Measurements from ENCODE around the gene ATAD3C.

Gene ATAD3C

DNA sequence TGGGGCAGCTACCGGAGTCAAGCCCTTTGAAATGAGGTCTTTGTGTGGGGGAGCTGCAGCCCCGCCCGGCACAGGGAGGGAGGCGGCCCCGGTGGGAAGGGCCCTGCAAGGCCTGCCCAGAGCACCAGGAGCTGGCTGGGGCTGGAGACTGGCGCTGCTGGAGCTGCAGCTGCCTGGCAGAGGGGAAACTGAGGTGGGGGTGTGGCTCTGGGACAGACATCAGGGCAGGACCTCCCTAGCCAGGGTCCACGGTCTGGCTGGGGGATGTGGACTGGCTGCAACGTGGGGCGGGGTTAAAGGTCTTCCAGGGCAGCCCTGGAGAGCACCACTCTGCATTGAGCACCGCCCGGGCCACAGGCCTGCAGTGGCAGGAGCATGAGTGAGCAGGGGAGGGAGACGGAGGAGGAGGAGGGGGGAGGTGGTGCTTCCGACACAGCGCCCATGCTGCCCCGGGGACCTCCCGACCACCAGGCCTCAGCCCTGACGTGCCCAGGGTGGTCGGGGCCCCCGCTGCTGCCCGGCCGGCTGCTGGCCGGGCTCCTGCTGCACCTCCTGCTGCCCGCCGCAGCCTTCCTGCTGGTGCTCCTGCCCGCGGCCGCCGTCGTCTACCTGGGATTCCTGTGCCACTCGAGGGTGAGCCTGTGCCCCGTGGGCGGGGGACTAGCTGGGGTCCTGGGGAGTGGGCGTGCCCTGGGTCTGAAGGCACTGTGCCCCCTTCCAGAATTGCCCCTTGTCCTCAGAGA lies 23.6 kb upstream of the ATAD3C start:
- TF ChIP-seq, protein P1, sequence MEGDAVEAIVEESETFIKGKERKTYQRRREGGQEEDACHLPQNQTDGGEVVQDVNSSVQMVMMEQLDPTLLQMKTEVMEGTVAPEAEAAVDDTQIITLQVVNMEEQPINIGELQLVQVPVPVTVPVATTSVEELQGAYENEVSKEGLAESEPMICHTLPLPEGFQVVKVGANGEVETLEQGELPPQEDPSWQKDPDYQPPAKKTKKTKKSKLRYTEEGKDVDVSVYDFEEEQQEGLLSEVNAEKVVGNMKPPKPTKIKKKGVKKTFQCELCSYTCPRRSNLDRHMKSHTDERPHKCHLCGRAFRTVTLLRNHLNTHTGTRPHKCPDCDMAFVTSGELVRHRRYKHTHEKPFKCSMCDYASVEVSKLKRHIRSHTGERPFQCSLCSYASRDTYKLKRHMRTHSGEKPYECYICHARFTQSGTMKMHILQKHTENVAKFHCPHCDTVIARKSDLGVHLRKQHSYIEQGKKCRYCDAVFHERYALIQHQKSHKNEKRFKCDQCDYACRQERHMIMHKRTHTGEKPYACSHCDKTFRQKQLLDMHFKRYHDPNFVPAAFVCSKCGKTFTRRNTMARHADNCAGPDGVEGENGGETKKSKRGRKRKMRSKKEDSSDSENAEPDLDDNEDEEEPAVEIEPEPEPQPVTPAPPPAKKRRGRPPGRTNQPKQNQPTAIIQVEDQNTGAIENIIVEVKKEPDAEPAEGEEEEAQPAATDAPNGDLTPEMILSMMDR (conservative IDR thresholded peaks at IDR 0.05; ENCODE audit: low read depth, low read length): no peak
- Histone ChIP-seq H2AFZ (ENCODE audit: low read depth) (no peak overlapping the region), H3K9ac (no peak overlapping the region), H4K20me1 (ENCODE audit: insufficient read depth) (no peaks in the 10 kb centered on the region), H3K79me2 (ENCODE audit: insufficient read depth, low read depth) (no peaks in the 10 kb centered on the region), H3K27me3 (ENCODE audit: insufficient read depth, low read depth) (peaks cover 31% of the 10 kb centered on the region), H3K4me2 (no peak overlapping the region), H3K27ac (no peak overlapping the region), H3K4me3 (IDR thresholded peaks at IDR 0.05; ENCODE audit: insufficient read depth, low read depth, low read length) (no peak overlapping the region), H3K4me1 (ENCODE audit: low read depth, poor library complexity, severe bottlenecking) (peaks cover 13% of the 10 kb centered on the region), H3K36me3 (ENCODE audit: insufficient read depth) (no peaks in the 10 kb centered on the region)

GRCh38 chr1:1426496-1427105 lies 22.9 kb upstream of the ATAD3C start:
- TF ChIP-seq, protein P1 (conservative IDR thresholded peaks at IDR 0.05; ENCODE audit: low read depth, low read length): no peak
- Histone ChIP-seq H2AFZ (ENCODE audit: low read depth) (no peak overlapping the region), H3K79me2 (ENCODE audit: insufficient read depth, low read depth) (no peaks in the 10 kb centered on the region), H3K4me2 (no peak overlapping the region), H3K27ac (no peak overlapping the region), H3K4me1 (ENCODE audit: low read depth, poor library complexity, severe bottlenecking) (peaks cover 13% of the 10 kb centered on the region), H3K9ac (no peak overlapping the region), H3K4me3 (IDR thresholded peaks at IDR 0.05; ENCODE audit: insufficient read depth, low read depth, low read length) (no peak overlapping the region), H3K36me3 (ENCODE audit: insufficient read depth) (no peaks in the 10 kb centered on the region), H3K27me3 (ENCODE audit: insufficient read depth, low read depth) (peaks cover 36% of the 10 kb centered on the region), H4K20me1 (ENCODE audit: insufficient read depth) (no peaks in the 10 kb centered on the region)

- TF ChIP-seq, protein P1 (conservative IDR thresholded peaks at IDR 0.05; ENCODE audit: low read depth, low read length): no peak
- H3K79me2 ChIP-seq (ENCODE audit: insufficient read depth, low read depth): no peaks in the 10 kb centered on the region
- H3K4me3 ChIP-seq (IDR thresholded peaks at IDR 0.05; ENCODE audit: insufficient read depth, low read depth, low read length): no peak overlapping the region
- no peak overlapping the region for H2AFZ ChIP-seq (ENCODE audit: low read depth)
- no peak overlapping the region for H3K9ac ChIP-seq
- peaks cover 11% of the 10 kb centered on the region for H3K4me1 ChIP-seq (ENCODE audit: low read depth, poor library complexity, severe bottlenecking)
- H3K36me3 ChIP-seq (ENCODE audit: insufficient read depth): no peaks in the 10 kb centered on the region
- H4K20me1 ChIP-seq (ENCODE audit: insufficient read depth): no peaks in the 10 kb centered on the region
- no peak overlapping the region for H3K4me2 ChIP-seq
- H3K27me3 ChIP-seq (ENCODE audit: insufficient read depth, low read depth): peaks cover 40% of the 10 kb centered on the region
- no peak overlapping the region for H3K27ac ChIP-seq
Measured at GRCh38 chr1:1427106-1427819, 22.2 kb upstream of the ATAD3C start.

- TF ChIP-seq, protein P1 (conservative IDR thresholded peaks at IDR 0.05; ENCODE audit: low read depth, low read length): no peak
- no peaks in the 10 kb centered on the region for H3K79me2 ChIP-seq (ENCODE audit: insufficient read depth, low read depth)
- H3K4me3 ChIP-seq (IDR thresholded peaks at IDR 0.05; ENCODE audit: insufficient read depth, low read depth, low read length): no peak overlapping the region
- H3K9ac ChIP-seq: no peak overlapping the region
- H3K27ac ChIP-seq: no peak overlapping the region
- no peak overlapping the region for H2AFZ ChIP-seq (ENCODE audit: low read depth)
- no peaks in the 10 kb centered on the region for H4K20me1 ChIP-seq (ENCODE audit: insufficient read depth)
- peaks cover 42% of the 10 kb centered on the region for H3K27me3 ChIP-seq (ENCODE audit: insufficient read depth, low read depth)
- H3K4me2 ChIP-seq: no peak overlapping the region
- peaks cover 6% of the 10 kb centered on the region for H3K4me1 ChIP-seq (ENCODE audit: low read depth, poor library complexity, severe bottlenecking)
- H3K36me3 ChIP-seq (ENCODE audit: insufficient read depth): no peaks in the 10 kb centered on the region
Measured at GRCh38 chr1:1427820-1428148, 21.7 kb upstream of the ATAD3C start.
